Measurements from ENCODE around the gene RASGRF2.

DNA sequence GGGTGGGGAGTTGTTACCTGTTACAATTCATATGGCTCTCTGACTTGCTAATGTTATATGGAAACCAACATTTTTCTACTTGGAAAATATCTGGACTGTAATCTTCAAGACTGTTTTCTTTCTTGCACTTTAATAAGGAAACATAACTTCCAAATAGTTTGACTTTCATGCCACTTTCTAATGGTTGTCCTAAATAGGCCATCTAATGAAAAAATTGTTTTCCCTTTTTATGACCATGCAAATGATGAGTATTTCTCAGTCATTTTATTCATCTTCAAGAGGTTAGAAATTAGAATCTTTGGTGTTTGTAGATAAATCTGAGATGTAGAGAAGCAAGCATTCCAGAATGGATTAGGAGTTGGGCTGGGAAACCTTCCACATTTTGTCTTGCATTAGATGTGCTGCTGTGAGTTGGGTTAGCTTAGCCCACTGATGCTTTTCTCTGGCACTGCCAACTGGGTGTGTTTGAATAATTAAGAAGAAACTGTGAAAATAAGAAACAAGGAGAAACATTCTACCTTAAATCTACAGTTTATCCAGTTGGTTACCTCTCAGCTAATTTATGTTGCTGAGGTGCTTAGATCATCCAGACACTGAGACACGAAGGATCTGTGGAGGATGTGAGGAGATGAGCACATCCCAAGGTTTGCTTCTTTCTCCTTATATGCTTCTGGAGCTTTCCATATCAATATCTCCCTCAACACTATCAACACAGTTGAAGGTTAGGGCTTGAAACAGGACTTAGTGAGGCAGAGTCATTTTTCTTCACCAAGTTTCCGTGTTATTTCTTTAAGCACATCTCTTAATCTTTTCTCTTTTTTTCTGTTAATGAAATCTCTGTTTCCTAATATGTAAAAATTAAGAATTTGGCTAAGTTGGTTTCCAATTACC is 2.7 kb downstream of the RASGRF2 start:
- TF ChIP-seq, protein P1, sequence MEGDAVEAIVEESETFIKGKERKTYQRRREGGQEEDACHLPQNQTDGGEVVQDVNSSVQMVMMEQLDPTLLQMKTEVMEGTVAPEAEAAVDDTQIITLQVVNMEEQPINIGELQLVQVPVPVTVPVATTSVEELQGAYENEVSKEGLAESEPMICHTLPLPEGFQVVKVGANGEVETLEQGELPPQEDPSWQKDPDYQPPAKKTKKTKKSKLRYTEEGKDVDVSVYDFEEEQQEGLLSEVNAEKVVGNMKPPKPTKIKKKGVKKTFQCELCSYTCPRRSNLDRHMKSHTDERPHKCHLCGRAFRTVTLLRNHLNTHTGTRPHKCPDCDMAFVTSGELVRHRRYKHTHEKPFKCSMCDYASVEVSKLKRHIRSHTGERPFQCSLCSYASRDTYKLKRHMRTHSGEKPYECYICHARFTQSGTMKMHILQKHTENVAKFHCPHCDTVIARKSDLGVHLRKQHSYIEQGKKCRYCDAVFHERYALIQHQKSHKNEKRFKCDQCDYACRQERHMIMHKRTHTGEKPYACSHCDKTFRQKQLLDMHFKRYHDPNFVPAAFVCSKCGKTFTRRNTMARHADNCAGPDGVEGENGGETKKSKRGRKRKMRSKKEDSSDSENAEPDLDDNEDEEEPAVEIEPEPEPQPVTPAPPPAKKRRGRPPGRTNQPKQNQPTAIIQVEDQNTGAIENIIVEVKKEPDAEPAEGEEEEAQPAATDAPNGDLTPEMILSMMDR (conservative IDR thresholded peaks at IDR 0.05; ENCODE audit: low read length) = no peak
- TF ChIP-seq EZH2phosphoT487 (IDR thresholded peaks at IDR 0.05; ENCODE audit: borderline replicate concordance) = no peak

All from Loucy (cell line).